Transverse colon (tissue), 4 donors: ENCODE results near the gene ABCA4. TPM values are rescaled to one million over a fixed set of nuclear protein-coding genes. Genes with fewer than 3 reads are reported as not detected.

Experiments used
- DNase-seq: peaks from one replicate; pipeline ENCODE4 v3.0.0-alpha.2; 2019
- H3K27ac ChIP-seq, 4 donors: fragments of 200-600 bp; sonication (generic); 2 replicates each; pipeline ENCODE4 v1.5.1; 2016 to 2018; ENCODE audit warnings: inconsistent platforms in 4 of 4
- H3K27me3 ChIP-seq: fragments of 200-600 bp; sonication (generic); 2 replicates; pipeline ENCODE4 v1.5.1; 2017; ENCODE audit warnings: inconsistent platforms
- H3K36me3 ChIP-seq, 4 donors: fragments of 200-600 bp; sonication (generic); 2 replicates each; pipeline ENCODE4 v1.5.1; 2017 to 2019; ENCODE audit warnings: inconsistent platforms in 4 of 4
- H3K4me1 ChIP-seq, 4 donors: fragments of 200-600 bp; sonication (generic); 2 replicates each; pipeline ENCODE4 v1.5.1; 2017 to 2020; ENCODE audit warnings: inconsistent platforms in 4 of 4
- H3K4me3 ChIP-seq, 4 donors: fragments of 200-600 bp; sonication (generic); 1 replicate in 1 of 4; 2 replicates in 3 of 4; pipeline versions ENCODE4 v1.5.1 to v1.6.1; 2017 to 2019; ENCODE audit warnings: inconsistent platforms in 4 of 4
- H3K9me3 ChIP-seq, 2 donors: fragments of 200-600 bp; sonication (generic); 2 replicates each; pipeline ENCODE4 v1.5.1; 2017 to 2019; ENCODE audit warnings: inconsistent platforms in 2 of 2
- CTCF ChIP-seq, 5 experiments: fragments of 200-600 bp in 3 of 5; fragments of 450-650 bp in 2 of 5; sonication (generic) in 3 of 5; IDR thresholded peaks; 1 replicate in 2 of 5; 2 replicates in 3 of 5; pipeline ENCODE4 v1.5.1; 2016 to 2017; ENCODE audit warnings: antibody characterized with exemption in 5 of 5, inconsistent platforms in 3 of 5, mild to moderate bottlenecking in 2 of 5, moderate library complexity in 1 of 5
- EP300 ChIP-seq: sonication (generic); formaldehyde crosslinking; IDR thresholded peaks from one replicate; pipeline ENCODE4 v1.6.1; 2017; ENCODE audit warnings: antibody characterized with exemption, low read depth
- POLR2A ChIP-seq: fragments of 450-650 bp; IDR thresholded peaks from one replicate; pipeline ENCODE4 v1.6.1; 2016; ENCODE audit warnings: antibody characterized with exemption, mild to moderate bottlenecking, moderate library complexity
- POLR2AphosphoS5 ChIP-seq, 3 donors: sonication (generic); formaldehyde crosslinking; IDR thresholded peaks; one replicate each; pipeline ENCODE4 v1.6.1; 2016; ENCODE audit warnings: antibody characterized with exemption in 3 of 3
- WGBS, 2 donors: methylation state at CpG; one replicate each; pipeline ENCODE4 v1.1.5; 2018; ENCODE audit warnings: low coverage in 1 of 2; 5-methylcytosine and 5-hydroxymethylcytosine counted together
- in situ Hi-C, 4 donors: fragments of 200-750 bp; cut with MboI; loops; one replicate each; pipeline versions ENCODE4 v1.15.0 to v1.15.1; 2017; ENCODE audit warnings: low sequenced_read_pairs in 3 of 4, low pct_ligation_motif_present in 1 of 4, low pct_unique_long_range_greater_than_20kb in 1 of 4
- intact Hi-C: fragments of 100-400 bp; cut with DNase I; formaldehyde crosslinking; loops from one replicate; pipeline ENCODE4 v1.15.1; 2023; ENCODE audit warnings: low total_unique reads
- total RNA-seq, 4 donors: library from RNA; depleted of rRNA; stranded (reverse); fragments of >200 nt; gene quantifications; one replicate each; pipeline ENCODE4 v1.1.0, GENCODE V29; 2016

Gene ABCA4
- total RNA-seq, 4 donors from 2014 or later = 0.16 to 0.55 TPM; not detected in 2

DNA sequence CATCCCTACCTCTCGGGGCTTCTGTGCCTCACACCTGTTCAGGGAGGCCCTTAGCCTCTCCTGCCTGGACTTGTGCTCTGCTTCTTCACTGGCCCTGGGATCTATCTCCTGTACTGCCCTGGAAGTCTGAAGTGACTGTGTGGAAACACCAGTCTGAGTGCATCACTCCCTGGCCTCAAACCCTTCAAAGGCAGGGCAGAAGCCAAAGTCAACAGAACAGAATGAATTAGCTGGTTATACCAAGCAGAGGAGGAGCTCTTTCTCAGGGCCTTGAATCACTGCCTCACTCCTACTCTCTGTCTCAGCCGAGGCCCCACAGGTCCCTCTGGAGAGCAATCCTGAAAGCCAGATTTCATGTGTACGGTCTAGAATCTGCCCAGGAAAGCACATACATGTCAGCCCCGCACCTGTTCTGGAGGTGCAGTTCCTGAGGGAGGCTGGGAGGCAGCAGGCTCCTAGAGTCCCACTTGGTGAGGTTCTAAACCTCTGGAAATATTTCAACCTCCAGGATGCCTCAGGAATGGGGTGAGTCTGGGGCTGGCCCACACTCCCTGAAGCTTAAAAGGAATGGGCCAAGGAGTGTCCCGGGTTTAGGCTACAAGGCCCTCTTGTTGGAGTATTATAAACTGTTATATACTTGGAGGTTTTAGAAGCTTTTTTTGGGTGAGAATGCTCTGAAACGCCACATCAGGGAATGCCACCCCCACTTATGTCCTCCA is 98.3 kb downstream of the ABCA4 start:
- Histone ChIP-seq H3K4me1 (no peaks in the 10 kb centered on the region), H3K4me3 (no peak overlapping the region), H3K27ac (no peak overlapping the region), H3K36me3 (no peaks in the 10 kb centered on the region), H3K9me3 (no peaks in the 10 kb centered on the region), H3K27me3 (no peaks in the 10 kb centered on the region)
- in situ Hi-C loops = no loop called here
- DNase-seq = no peak
- TF ChIP-seq POLR2AphosphoS5 (IDR thresholded peaks at IDR 0.05) (no peak), POLR2A (no peak), EP300 (no peak), CTCF (IDR thresholded peaks at IDR 0.05) (no peak)
- WGBS, 2 donors = 79 to 80% methylated on average over 1 to 6 of the region's 6 CpGs
- intact Hi-C loops = no loop called here

DNA sequence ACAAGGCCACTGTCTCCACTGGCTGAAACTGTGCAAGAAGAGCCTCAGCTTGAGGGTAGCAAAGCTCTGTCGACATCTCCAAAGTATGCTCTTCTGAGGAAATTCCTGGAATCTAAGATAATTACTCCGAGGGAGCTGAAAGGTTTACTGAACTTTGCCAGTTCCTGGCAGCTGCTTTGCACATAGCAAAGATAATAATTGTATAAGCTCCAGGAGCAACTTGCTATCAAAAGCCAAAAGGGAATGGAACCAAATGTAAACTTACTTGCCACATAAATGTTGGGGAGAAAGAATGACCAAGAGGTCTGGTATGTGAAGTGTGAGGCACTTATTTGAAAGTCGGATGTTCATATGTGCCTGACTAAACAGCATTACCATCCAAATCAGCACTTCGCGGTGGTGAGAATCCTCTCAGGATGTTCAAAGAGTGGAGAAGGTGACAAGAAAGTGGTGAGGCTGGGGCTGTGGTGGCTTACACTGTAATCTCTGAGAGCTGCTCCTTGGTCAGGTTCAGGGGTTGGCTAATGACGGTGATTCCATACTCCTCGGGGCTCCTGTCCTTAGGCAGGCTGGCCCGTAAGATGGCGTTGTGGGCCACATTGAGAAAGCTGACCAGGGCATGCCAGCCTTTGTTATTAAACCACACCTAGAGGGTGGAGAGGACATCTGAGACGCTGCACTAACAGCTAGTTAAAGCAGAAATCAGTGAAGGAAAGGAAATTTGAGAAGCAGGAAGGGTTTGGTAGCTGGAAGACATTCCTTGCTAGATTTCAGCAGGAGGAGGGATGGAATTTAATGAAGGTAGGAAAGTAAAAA is 100.0 kb downstream of the ABCA4 start:
- intact Hi-C loops (no loop called here), in situ Hi-C loops (no loop called here)
- no peaks in the 10 kb centered on the region for H3K4me1 ChIP-seq
- TF ChIP-seq EP300 (no peak), POLR2AphosphoS5 (IDR thresholded peaks at IDR 0.05) (no peak), CTCF (IDR thresholded peaks at IDR 0.05) (no peak), POLR2A (no peak)
- no peaks in the 10 kb centered on the region for H3K27me3 ChIP-seq
- H3K4me3 ChIP-seq = no peak overlapping the region
- no peak overlapping the region for H3K27ac ChIP-seq
- DNase-seq = no peak
- H3K36me3 ChIP-seq = no peaks in the 10 kb centered on the region
- 43 to 79% methylated on average over 3 to 10 of the region's 10 CpGs for WGBS, 2 donors
- H3K9me3 ChIP-seq = no peaks in the 10 kb centered on the region

DNA sequence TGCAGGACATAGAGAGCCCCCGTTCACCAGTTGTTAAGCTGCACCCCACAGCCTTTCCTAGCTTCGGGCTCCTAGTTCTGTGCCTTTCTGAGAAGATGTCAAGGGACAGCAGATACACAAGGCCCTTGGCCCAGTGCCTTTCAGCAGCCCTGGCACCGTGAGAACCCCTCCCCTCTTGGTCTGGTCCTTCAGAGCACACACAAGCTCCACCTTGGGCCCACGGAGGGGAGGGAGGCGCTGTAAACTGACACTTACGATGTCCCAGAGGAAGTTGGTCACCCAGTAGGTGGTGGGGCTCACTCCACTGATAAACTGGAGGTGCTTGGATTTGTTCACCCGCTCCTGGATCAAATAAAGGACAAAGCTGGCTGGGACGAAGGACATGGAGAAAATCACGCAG is 101.6 kb downstream of the ABCA4 start:
- Histone ChIP-seq H3K27ac (no peak overlapping the region), H3K4me3 (no peak overlapping the region), H3K36me3 (no peaks in the 10 kb centered on the region), H3K27me3 (no peaks in the 10 kb centered on the region), H3K4me1 (no peaks in the 10 kb centered on the region), H3K9me3 (no peaks in the 10 kb centered on the region)
- intact Hi-C loops (no loop called here), in situ Hi-C loops (no loop called here)
- TF ChIP-seq POLR2A = no peak
- no peak for TF ChIP-seq CTCF (IDR thresholded peaks at IDR 0.05)
- TF ChIP-seq POLR2AphosphoS5 (IDR thresholded peaks at IDR 0.05) = no peak
- TF ChIP-seq EP300 = no peak
- WGBS, 2 donors = 89% methylated on average over 9 of the region's 9 CpGs; no CpG with 5 or more reads in 1 of the 2 donors
- DNase-seq = no peak

GRCh38 chr1:94017155-94017829 is 103.7 kb downstream of the ABCA4 start:
- H3K4me3 ChIP-seq = no peak overlapping the region
- peaks cover 0 to 10% (median 3%) of the 10 kb centered on the region in 4 donors for H3K4me1 ChIP-seq
- H3K36me3 ChIP-seq = no peaks in the 10 kb centered on the region
- in situ Hi-C loops (no loop called here), intact Hi-C loops (no loop called here)
- WGBS, 2 donors = 39 to 57% methylated on average over 3 to 6 of the region's 6 CpGs
- TF ChIP-seq CTCF (IDR thresholded peaks at IDR 0.05) (no peak), EP300 (no peak), POLR2A (no peak), POLR2AphosphoS5 (IDR thresholded peaks at IDR 0.05) (no peak)
- H3K9me3 ChIP-seq = no peaks in the 10 kb centered on the region
- no peaks in the 10 kb centered on the region for H3K27me3 ChIP-seq
- H3K27ac ChIP-seq = no peak overlapping the region
- no peak for DNase-seq
